HepG2 (cell line): ENCODE data around the gene CHRD. TPM values are rescaled to one million over a fixed set of nuclear protein-coding genes. Genes with fewer than 3 reads are reported as not detected.

ENCODE experiments used
- ARNT2 ChIP-seq: sonication (generic); formaldehyde crosslinking; IDR thresholded peaks from 2 replicates; pipeline ENCODE4 v1.8.0; 2022; ENCODE audit warnings: mild to moderate bottlenecking, low read depth, missing genetic modification reagents, moderate library complexity
- BHLHE40 ChIP-seq: IDR thresholded peaks from 2 replicates; pipeline ENCODE4 v1.6.1; 2011; ENCODE audit warnings: low read length, improper control_type of control experiment
- CERS6 ChIP-seq: sonication (generic); formaldehyde crosslinking; IDR thresholded peaks from 2 replicates; pipeline ENCODE4 v1.5.0; 2020; ENCODE audit warnings: missing genetic modification reagents
- LBX2 ChIP-seq: sonication (generic); formaldehyde crosslinking; IDR thresholded peaks from 2 replicates; pipeline ENCODE4 v1.5.0; 2020; ENCODE audit warnings: missing genetic modification reagents, mild to moderate bottlenecking, borderline replicate concordance
- MIXL1 ChIP-seq: IDR thresholded peaks from 2 replicates; pipeline ENCODE4 v1.6.1; 2016
- ONECUT2 ChIP-seq: sonication (generic); formaldehyde crosslinking; IDR thresholded peaks from 2 replicates; pipeline ENCODE4 v1.4.0; 2020; ENCODE audit warnings: missing genetic modification reagents
- RFX1 ChIP-seq: fragments of 450-650 bp; IDR thresholded peaks from 2 replicates; pipeline ENCODE4 v1.6.1; 2017
- SALL1 ChIP-seq: sonication (generic); formaldehyde crosslinking; IDR thresholded peaks from 2 replicates; pipeline ENCODE4 v1.8.0; 2022; ENCODE audit warnings: mild to moderate bottlenecking, missing genetic modification reagents
- ZBTB20 ChIP-seq: sonication (generic); formaldehyde crosslinking; IDR thresholded peaks from 2 replicates; pipeline ENCODE4 v1.8.1; 2023; ENCODE audit warnings: missing genetic modification reagents, low read depth, mild to moderate bottlenecking, borderline replicate concordance
- ZNF281 ChIP-seq: sonication (generic); formaldehyde crosslinking; IDR thresholded peaks from 2 replicates; pipeline ENCODE4 v1.4.0; 2020; ENCODE audit warnings: missing genetic modification reagents, borderline replicate concordance
- ZNF329 ChIP-seq: sonication (generic); formaldehyde crosslinking; IDR thresholded peaks from 2 replicates; pipeline ENCODE4 v1.9.0; 2021; ENCODE audit warnings: low read depth, mild to moderate bottlenecking, missing genetic modification reagents
- ZNF407 ChIP-seq: sonication (generic); formaldehyde crosslinking; IDR thresholded peaks from one replicate; pipeline ENCODE4 v1.5.1; 2020; ENCODE audit warnings: mild to moderate bottlenecking, missing genetic modification reagents; ENCODE audit errors: not compliant biosample characterization
- ZNF446 ChIP-seq: sonication (generic); formaldehyde crosslinking; IDR thresholded peaks from 2 replicates; pipeline ENCODE4 v1.5.0; 2020; ENCODE audit warnings: mild to moderate bottlenecking, missing genetic modification reagents
- ZNF781 ChIP-seq: sonication (generic); formaldehyde crosslinking; IDR thresholded peaks from 2 replicates; pipeline ENCODE4 v1.5.1; 2020; ENCODE audit warnings: borderline replicate concordance, mild to moderate bottlenecking, missing genetic modification reagents; ENCODE audit errors: not compliant biosample characterization
- polyA plus RNA-seq, 8 experiments: library from polyadenylated mRNA; depleted of rRNA in 3 of 8; stranded (reverse) in 7 of 8; unstranded in 1 of 8; fragments of >200 nt; fragmentation: Illumina TruSeq in 4 of 8; extraction: Trizol in 4 of 8; gene quantifications; 2 replicates each; pipeline versions ENCODE4 v1.2.1 to v1.2.3, GENCODE V29; 2011 to 2016; ENCODE audit warnings: low read depth in 4 of 8, missing spikeins in 1 of 8, mixed read lengths in 1 of 8; ENCODE audit not compliant: insufficient read depth in 1 of 8
- total RNA-seq, 5 experiments: library from RNA; depleted of rRNA; stranded (reverse); fragments of >200 nt; fragmentation: Illumina TruSeq; extraction: Trizol; gene quantifications; 2 replicates each; pipeline ENCODE4 v1.2.3, GENCODE V29; 2016; ENCODE audit warnings: low read depth in 1 of 5

Gene CHRD
- total and polyA plus RNA-seq, 2 of the 13 experiments (the other 11 are each of a cell fraction or from before 2014, with no cell fraction given) = 22.2 to 35.2 TPM

- peak; percentile 30; the same call in 1 of the 2 replicates for TF ChIP-seq ZBTB20 (CRISPR knock-in tag)
- TF ChIP-seq ZNF281 (CRISPR knock-in tag) = no peak
- TF ChIP-seq MIXL1 = no peak; the same call in none of the 2 replicates
- TF ChIP-seq RFX1 = no peak
- peak; percentile 48 for TF ChIP-seq SALL1 (CRISPR knock-in tag)
- TF ChIP-seq BHLHE40 = peak; percentile 9; the same call in 1 of the 2 replicates
- 0 out of 2 replicates have a peak, but pooled peaks have one; percentile 73 for TF ChIP-seq ZNF329 (CRISPR knock-in tag)
- TF ChIP-seq ZNF781 (CRISPR knock-in tag) = peak; percentile 33
- TF ChIP-seq ONECUT2 = no peak
- peak; percentile 74; the same call in 1 of the 2 replicates for TF ChIP-seq ZNF446 (CRISPR knock-in tag)
- peak; percentile 50; the same call in 1 of the 2 replicates for TF ChIP-seq ARNT2 (CRISPR knock-in tag)
- TF ChIP-seq ZNF407 (CRISPR knock-in tag) = no peak
- no peak for TF ChIP-seq LBX2 (CRISPR knock-in tag)
- no peak for TF ChIP-seq CERS6 (CRISPR knock-in tag)
Observed at GRCh38 chr3:184362668-184363546, 16.9 kb upstream of the CHRD start (continued).
